Stromal cell of bone marrow (primary cell): ENCODE results near the gene SNRNP40.
"Not testable (repeated sequence)": the region's sequence is repeated elsewhere in the genome, so short reads cannot be mapped to it uniquely, and the experiment has no call there.

Experiments used
- DNase-seq: peaks from one replicate; pipeline ENCODE4 v3.0.0-alpha.2; 2012; ENCODE audit warnings: low read depth

Gene SNRNP40

GRCh38 chr1:31296486-31297276 is at the start of gene SNRNP40, which contains the start of gene ZCCHC17:
SNRNP40 (minus strand) TSS chr1:31296788; CDS start chr1:31296751, 37 bp downstream.
ZCCHC17 (plus strand) TSS chr1:31297032; CDS start chr1:31310099, 13,067 bp downstream.
- DNase-seq, result peak; percentile 100

DNA sequence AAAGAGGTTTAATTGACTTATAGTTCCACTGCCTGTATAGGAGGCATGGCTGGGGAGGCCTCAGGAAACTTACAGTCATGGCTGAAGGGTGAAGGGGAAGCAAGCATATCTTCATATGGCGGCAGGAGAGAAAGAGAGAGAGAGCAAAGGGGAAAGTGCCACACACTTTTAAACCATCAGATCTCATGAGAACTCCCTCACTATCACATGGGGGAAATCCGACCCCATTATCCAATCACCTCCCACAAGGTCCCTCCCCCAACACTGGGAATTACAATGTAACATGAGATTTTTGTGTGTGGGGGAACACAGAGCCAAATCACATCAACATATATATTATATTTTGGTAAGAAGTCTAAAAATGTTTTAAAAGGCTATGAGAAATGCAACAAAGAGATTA is 49.0 kb upstream of the SNRNP40 start:
- no peak for DNase-seq

DNA sequence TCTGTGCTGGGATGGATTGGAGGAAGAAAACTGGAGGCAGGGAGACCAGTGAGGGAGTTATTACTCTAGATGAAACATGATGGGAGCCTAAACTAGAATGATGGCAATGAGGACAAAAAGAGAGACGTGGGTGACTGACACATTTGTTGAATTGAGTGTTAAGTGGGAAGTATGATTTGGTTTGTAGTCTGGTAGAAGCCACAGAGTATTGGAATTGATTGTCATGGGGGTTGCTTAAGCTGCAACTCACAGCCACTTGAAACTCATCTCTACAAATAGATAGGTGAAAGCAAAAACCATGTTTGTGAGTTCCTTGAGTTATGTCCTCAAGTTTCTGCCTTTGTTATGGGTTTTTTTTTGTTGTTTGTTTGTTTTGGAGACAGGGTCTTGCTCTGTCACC is 47.9 kb upstream of the SNRNP40 start:
- no peak for DNase-seq

DNA sequence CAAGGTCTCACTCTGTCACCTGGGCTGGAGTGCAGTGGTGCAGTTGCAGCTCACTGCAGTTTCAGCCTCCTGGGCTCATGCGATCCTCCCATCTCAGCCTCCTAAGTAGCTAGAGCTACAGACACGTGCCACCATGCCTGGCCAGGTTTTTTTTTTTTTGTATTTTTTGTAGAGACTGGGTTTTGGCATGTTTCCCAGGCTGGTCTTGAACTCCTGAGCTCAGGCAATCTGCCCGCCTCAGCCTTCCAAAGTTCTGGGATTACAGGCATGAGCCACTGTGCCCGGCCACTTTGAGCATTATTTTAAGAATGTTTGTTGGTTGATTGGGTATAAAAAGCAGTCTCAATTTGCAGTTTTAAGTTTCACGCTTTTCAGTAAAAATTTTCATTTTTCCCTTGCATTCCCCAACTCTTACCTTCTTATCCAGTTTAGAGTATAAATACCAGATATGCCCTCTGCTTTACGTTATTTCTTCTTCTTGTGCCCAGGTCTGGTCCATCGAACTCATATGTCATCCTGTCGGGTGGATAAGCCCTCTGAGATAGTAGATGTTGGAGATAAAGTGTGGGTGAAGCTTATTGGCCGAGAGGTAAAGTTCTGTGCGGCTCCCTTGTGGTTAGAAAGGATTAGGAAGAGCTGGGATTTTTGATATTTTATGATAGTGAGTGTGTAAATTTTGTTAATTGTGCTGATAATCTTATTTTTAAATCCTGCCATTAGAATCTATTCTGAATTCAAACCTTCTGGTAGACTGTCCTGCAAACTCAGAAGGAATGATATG is 40.3 kb upstream of the SNRNP40 start:
- no peak for DNase-seq

GRCh38 chr1:31335007-31335406 is 38.4 kb upstream of the SNRNP40 start:
- DNase-seq, result peak; percentile 19

GRCh38 chr1:31327381-31327780 is 30.8 kb upstream of the SNRNP40 start:
- peak; percentile 18 for DNase-seq

GRCh38 chr1:31326461-31326860 is 29.9 kb upstream of the SNRNP40 start:
- DNase-seq, result no peak

GRCh38 chr1:31324992-31325391 is 28.4 kb upstream of the SNRNP40 start:
- DNase-seq, result no peak

DNA sequence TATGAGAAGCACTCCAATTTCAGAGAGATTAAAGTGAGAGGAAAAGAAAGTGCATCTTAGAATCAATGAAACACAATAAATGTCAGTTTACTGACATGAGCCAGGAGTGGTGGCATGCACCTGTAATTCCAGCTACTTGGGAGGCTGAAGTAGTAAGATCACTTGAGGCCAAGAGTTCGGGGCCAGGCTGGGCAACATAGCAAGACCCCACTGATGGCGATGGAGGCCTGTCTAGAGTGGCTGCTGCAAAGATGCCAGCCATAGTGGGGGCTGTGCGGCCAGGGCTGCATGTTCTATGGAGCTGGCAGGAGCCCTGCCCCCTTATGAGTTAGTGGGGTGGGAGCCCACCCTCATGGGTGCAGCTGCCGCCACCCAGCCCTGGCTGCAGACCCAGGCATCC is 27.5 kb upstream of the SNRNP40 start:
- DNase-seq, result no peak

DNA sequence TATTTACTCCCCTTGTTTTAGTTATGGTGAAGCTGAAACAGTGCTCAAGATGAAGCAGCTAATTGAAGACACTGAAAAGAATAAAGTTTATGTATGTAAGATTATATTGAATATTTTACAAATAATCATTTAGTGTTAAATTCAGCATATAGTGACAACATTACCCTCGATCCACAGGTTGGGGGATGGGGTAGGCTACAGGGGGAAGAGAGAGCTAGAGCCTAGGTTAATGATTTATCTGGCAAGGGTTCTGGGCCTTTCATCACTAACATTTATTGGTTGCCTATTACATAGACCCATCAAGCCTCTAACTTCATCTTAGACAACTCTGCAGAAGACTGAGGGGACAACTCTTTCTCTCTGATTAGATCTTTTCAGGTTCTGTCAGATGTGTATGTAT is 21.6 kb upstream of the SNRNP40 start:
- DNase-seq, result no peak

DNA sequence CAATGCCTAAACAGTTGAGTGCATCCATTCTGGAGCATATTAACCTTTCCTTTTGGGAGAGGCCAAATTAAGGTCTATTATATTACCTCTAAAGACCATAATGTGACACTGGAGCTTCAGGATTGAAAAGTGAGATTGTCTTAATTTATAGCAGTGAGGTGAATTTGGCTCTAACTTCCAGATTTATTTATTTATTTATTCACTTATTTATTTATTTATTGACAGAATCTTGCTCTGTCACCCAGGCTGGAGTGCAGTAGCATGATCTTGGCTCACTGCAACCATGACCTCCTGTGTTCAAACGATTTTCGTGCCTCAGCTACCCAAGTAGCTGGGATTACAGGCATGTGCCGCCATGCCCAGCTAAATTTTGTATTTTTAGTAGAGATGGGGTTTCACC is 19.3 kb upstream of the SNRNP40 start:
- no peak for DNase-seq

DNA sequence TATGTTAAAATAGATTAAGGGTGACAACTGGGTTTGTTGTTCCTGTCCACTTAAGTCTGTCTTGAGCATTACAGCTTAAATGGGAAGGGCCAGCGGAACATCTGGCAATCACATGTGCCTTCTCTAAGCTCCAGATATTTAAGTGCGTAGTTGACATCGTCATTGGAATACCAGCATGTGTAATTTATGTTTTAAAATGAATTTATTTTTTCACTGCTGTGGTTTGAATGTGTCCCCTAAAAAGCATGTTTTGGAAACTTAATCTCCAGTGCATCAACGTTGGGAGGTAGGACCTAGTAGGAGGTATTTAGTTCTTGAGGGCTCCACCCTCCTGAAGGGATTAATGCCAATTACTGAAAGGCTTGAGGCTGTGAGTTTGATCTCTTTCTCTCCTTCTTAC is 13.6 kb upstream of the SNRNP40 start:
- DNase-seq, result no peak

DNA sequence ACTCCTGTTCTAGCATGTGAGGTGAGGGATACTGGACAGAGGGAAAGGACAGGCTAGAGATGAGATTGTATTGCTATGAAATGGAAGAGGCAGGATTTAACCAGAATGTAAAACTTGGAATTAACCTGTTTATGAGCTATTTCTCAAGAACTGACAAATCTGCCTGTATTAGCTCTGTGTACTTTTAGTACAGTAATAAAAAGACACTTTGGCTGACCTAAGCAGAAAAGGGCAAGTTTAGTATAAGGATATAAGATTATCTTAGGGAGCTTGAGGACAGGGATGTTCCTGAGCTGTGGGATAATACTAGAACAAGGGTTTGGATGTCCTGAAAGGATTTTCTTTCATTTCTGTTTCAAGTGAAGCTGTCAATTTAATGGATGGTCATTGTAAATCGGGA is 11.4 kb upstream of the SNRNP40 start:
- no peak for DNase-seq

- DNase-seq, result peak; percentile 90
Measured at GRCh38 chr1:31306278-31306677, 9.7 kb upstream of the SNRNP40 start.

GRCh38 chr1:31302709-31303441 is 6.3 kb upstream of the SNRNP40 start:
- DNase-seq, result no peak

GRCh38 chr1:31300193-31300592 is 3.6 kb upstream of the SNRNP40 start:
- no peak for DNase-seq

GRCh38 chr1:31299365-31299764 is 2.8 kb upstream of the SNRNP40 start:
- no peak for DNase-seq

DNA sequence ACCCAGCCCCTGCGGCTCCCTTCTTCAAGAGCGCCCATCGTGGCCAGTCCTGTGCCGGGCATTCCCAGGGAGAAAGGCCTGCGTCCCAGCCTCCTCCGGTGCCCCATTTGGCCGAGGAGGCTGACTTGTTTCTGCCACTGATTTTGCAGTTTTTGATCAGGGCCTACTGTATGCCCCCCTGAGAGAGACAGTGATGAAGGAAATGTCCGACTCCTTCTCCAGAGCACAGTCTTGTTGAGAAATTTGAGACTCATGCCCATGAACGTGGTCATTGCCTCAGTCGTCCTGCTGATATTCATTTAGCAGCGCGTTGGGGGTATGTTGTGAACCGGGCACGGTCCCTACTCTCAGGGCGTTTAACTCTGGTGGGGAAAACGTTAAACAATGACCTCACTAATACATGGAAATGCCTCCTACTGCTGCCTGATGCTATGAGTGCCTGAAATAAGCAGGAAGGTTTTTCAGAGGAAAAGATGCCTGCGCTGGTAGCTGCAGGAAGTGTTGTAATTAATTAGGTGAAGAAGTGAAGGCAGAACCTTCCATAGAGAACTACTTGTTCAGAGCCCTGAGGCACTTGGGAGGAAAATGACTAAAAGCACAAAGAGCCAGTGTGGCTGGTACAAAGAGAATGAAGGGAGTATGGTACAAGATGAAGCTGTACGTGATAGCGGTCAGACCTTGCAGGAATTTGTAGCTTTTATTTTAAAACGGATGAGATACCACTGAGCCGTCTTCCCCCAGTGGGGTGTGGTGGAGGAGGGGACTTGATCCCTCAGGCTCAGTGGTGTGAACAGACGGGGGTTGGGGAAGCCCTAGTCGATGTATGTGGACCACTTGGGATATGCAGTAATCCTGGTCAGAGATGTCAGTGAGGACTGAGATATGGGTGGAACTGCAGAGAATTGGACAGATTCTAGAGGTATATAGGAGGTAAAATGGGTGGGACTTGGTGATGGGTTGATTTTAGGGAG is 974 bp upstream of the SNRNP40 start:
- no peak for DNase-seq

- no peak for DNase-seq
Measured at GRCh38 chr1:31295874-31296485, 608 bp downstream of the SNRNP40 start.

DNA sequence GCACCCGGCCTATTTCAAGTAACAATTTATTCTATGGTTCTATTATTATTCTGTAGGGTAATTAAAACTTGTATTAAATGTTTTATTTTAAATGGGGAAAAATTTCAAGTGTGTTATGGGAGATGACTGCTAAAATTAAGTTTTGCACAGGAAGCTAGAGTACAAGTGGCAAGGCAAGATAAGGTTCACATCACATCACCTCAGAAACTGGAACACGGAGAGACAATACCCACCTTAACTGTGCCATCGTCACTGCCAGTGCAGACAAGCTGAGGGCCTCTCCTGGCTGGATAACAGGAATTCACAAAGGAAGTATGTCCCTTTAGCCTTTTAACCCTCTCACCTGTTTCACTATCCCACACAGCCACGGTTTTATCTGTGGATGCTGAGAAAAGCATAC is 7.6 kb downstream of the SNRNP40 start:
- no peak for DNase-seq

GRCh38 chr1:31287791-31288190 is 8.8 kb downstream of the SNRNP40 start:
- DNase-seq, result not testable (repeated sequence)
